NCI-H2081 treated with DMSO at 0.1 percent for 48 hours (cell line): ENCODE data around the gene CTXN3.
"Not testable (repeated sequence)": the region's sequence is repeated elsewhere in the genome, so short reads cannot be mapped to it uniquely, and the experiment has no call there.

Experiments used
- DNase-seq: peaks from one replicate; lab custom pipeline; 2025; lab: John Stamatoyannopoulos, UW

Gene CTXN3

GRCh38 chr5:127650649-127651048, 1.8 kb downstream of the CTXN3 start:
- DNase-seq = no peak

- DNase-seq = no peak
Observed at GRCh38 chr5:127652952-127653611, 4.2 kb downstream of the CTXN3 start.

- DNase-seq = no peak
Observed at GRCh38 chr5:127656825-127657224, 7.9 kb downstream of the CTXN3 start.

- no peak for DNase-seq
Observed at GRCh38 chr5:127660047-127660733, 11.3 kb downstream of the CTXN3 start.

- no peak for DNase-seq
Observed at GRCh38 chr5:127664093-127664492, 15.2 kb downstream of the CTXN3 start.

- DNase-seq = no peak
Observed at GRCh38 chr5:127665641-127666040, 16.8 kb downstream of the CTXN3 start.

- DNase-seq = no peak
Observed at GRCh38 chr5:127666043-127666716, 17.3 kb downstream of the CTXN3 start.

GRCh38 chr5:127667926-127668325, 19.0 kb downstream of the CTXN3 start:
- DNase-seq = no peak

- no peak for DNase-seq
Observed at GRCh38 chr5:127671218-127671617, 22.3 kb downstream of the CTXN3 start.

- DNase-seq = no peak
Observed at GRCh38 chr5:127673117-127673800, 24.4 kb downstream of the CTXN3 start.

GRCh38 chr5:127676951-127677350, 28.1 kb downstream of the CTXN3 start:
- not testable (repeated sequence) for DNase-seq

GRCh38 chr5:127679691-127680330, 30.9 kb downstream of the CTXN3 start:
- not testable (repeated sequence) for DNase-seq

- DNase-seq = no peak
Observed at GRCh38 chr5:127680595-127680994, 31.7 kb downstream of the CTXN3 start.

GRCh38 chr5:127683008-127683407, 34.1 kb downstream of the CTXN3 start:
- no peak for DNase-seq

- DNase-seq = no peak
Observed at GRCh38 chr5:127684726-127685467, 36.0 kb downstream of the CTXN3 start.

GRCh38 chr5:127685662-127686061, 36.8 kb downstream of the CTXN3 start:
- no peak for DNase-seq

GRCh38 chr5:127686424-127686823, 37.5 kb downstream of the CTXN3 start:
- DNase-seq = no peak

GRCh38 chr5:127694518-127695171, 45.8 kb downstream of the CTXN3 start:
- no peak for DNase-seq

GRCh38 chr5:127695346-127695745, 46.5 kb downstream of the CTXN3 start:
- no peak for DNase-seq

GRCh38 chr5:127696683-127697082, 47.8 kb downstream of the CTXN3 start:
- no peak for DNase-seq
